ENCODE results near the gene UBXN4. TPM values are rescaled to one million over a fixed set of nuclear protein-coding genes. Genes with fewer than 3 reads are reported as not detected.
A peak's percentile ranks its signal among the peaks of the same experiment; 100 is the strongest.

UBXN4 gene
- total RNA-seq, 1 donor from 2014 or later, result 107 TPM

- H3K4me1 Mint-ChIP-seq (ENCODE audit: unreplicated experiment), result peaks cover 13% of the 10 kb centered on the region
- no peaks in the 10 kb centered on the region for H3K27me3 Mint-ChIP-seq
- no peak for TF ChIP-seq CTCF (conservative IDR thresholded peaks at IDR 0.05)
- no peak overlapping the region for H3K4me3 Mint-ChIP-seq
- H3K36me3 Mint-ChIP-seq, result peaks cover 4% of the 10 kb centered on the region
- no peak for DNase-seq (ENCODE audit: extremely low spot score, unreplicated experiment)
- H3K9me3 Mint-ChIP-seq, result peaks cover 5% of the 10 kb centered on the region
- no peak overlapping the region for H3K27ac Mint-ChIP-seq
Measured at GRCh38 chr2:135736546-135736945, 5.1 kb upstream of the UBXN4 start.

GRCh38 chr2:135740206-135740605 is 1.4 kb upstream of the UBXN4 start:
- peaks cover 20% of the 10 kb centered on the region for H3K4me1 Mint-ChIP-seq (ENCODE audit: unreplicated experiment)
- H3K27me3 Mint-ChIP-seq, result no peaks in the 10 kb centered on the region
- H3K4me3 Mint-ChIP-seq, result no peak overlapping the region
- no peak overlapping the region for H3K27ac Mint-ChIP-seq
- peaks cover 13% of the 10 kb centered on the region for H3K36me3 Mint-ChIP-seq
- DNase-seq (ENCODE audit: extremely low spot score, unreplicated experiment), result no peak
- peaks cover 8% of the 10 kb centered on the region for H3K9me3 Mint-ChIP-seq
- TF ChIP-seq CTCF (conservative IDR thresholded peaks at IDR 0.05), result no peak

GRCh38 chr2:135741043-135741394 is 636 bp upstream of the UBXN4 start:
- no peak for TF ChIP-seq CTCF (conservative IDR thresholded peaks at IDR 0.05)
- Mint-ChIP-seq H3K9me3 (peaks cover 8% of the 10 kb centered on the region), H3K27me3 (no peaks in the 10 kb centered on the region), H3K36me3 (peaks cover 17% of the 10 kb centered on the region), H3K4me3 (peak overlapping the region; percentile 92), H3K4me1 (ENCODE audit: unreplicated experiment) (peaks cover 23% of the 10 kb centered on the region), H3K27ac (peak overlapping the region; percentile 99)
- DNase-seq (ENCODE audit: extremely low spot score, unreplicated experiment), result no peak

- Mint-ChIP-seq H3K36me3 (peaks cover 29% of the 10 kb centered on the region), H3K27me3 (no peaks in the 10 kb centered on the region), H3K9me3 (peaks cover 8% of the 10 kb centered on the region), H3K4me1 (ENCODE audit: unreplicated experiment) (peaks cover 32% of the 10 kb centered on the region), H3K4me3 (peak overlapping the region; percentile 92), H3K27ac (peak overlapping the region; percentile 99)
- DNase-seq (ENCODE audit: extremely low spot score, unreplicated experiment), result no peak
- no peak for TF ChIP-seq CTCF (conservative IDR thresholded peaks at IDR 0.05)
Measured at GRCh38 chr2:135742325-135742757, 686 bp downstream of the UBXN4 start.

- peaks cover 32% of the 10 kb centered on the region for H3K4me1 Mint-ChIP-seq (ENCODE audit: unreplicated experiment)
- H3K27ac Mint-ChIP-seq, result peak overlapping the region; percentile 51
- peaks cover 8% of the 10 kb centered on the region for H3K9me3 Mint-ChIP-seq
- DNase-seq (ENCODE audit: extremely low spot score, unreplicated experiment), result no peak
- H3K27me3 Mint-ChIP-seq, result no peaks in the 10 kb centered on the region
- peak overlapping the region; percentile 66 for H3K4me3 Mint-ChIP-seq
- peaks cover 34% of the 10 kb centered on the region for H3K36me3 Mint-ChIP-seq
- no peak for TF ChIP-seq CTCF (conservative IDR thresholded peaks at IDR 0.05)
Measured at GRCh38 chr2:135743860-135744259, 2.2 kb downstream of the UBXN4 start.

- H3K4me1 Mint-ChIP-seq (ENCODE audit: unreplicated experiment), result peaks cover 32% of the 10 kb centered on the region
- no peak for TF ChIP-seq CTCF (conservative IDR thresholded peaks at IDR 0.05)
- peak overlapping the region; percentile 66 for H3K4me3 Mint-ChIP-seq
- H3K9me3 Mint-ChIP-seq, result peaks cover 8% of the 10 kb centered on the region
- peaks cover 42% of the 10 kb centered on the region for H3K36me3 Mint-ChIP-seq
- no peaks in the 10 kb centered on the region for H3K27me3 Mint-ChIP-seq
- DNase-seq (ENCODE audit: extremely low spot score, unreplicated experiment), result no peak
- no peak overlapping the region for H3K27ac Mint-ChIP-seq
Measured at GRCh38 chr2:135744760-135745314, 3.2 kb downstream of the UBXN4 start.
